HG03039 (cell line): ENCODE results near the gene ANKRD66.

ENCODE experiments used
- ATAC-seq: cut with Tn5 transposase; IDR thresholded peaks from one replicate; pipeline ENCODE4 v1.9.1; 2021; ENCODE audit warnings: mild to moderate bottlenecking, moderate library complexity; ENCODE audit not compliant: unreplicated experiment

ANKRD66 gene

DNA sequence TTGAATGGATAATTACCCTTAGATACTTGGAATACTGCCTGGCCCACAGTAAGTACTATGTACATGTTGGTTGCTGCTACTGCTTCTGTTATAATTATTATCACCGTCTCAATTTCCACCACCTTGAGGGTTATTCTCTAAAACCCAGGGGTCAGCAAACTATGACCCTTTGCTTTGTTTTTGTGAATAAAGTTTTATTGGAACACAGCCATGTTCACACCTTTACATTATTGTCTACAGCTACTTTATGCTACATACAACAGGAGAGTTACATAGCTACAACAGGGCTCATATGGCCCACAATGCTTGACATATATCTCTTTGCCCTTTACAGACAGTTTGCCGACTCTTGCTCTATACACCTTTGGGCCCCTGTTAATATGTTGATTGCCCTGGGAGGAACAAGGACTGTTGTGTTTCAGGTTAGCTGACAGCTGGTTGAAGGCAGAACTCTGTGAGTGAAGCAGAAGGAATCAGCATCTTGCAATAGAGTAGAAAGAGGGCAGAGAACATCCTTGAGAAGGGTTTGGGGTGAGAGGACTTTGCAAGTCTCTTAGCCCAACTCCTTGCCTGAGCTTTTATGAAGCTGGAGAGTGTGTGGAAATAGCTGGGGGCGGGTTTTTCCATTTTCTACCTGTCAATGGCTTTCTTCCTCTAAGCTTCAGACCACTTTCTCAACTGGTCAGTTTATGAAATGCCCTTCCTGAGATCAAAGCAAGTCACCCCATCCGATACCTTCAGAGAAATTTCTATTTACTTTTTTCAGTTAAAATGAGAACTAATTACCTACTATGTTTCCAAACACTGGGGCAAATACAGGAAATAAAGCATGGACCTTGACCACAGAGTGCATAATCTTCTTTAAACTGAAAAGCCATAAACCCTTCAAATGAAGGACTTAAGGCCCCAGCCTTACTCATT lies 43.0 kb downstream of the ANKRD66 start:
- no peak for ATAC-seq

- no peak for ATAC-seq
These were observed 43.7 kb downstream of the ANKRD66 start for GRCh38 chr6:46790355-46790874.

DNA sequence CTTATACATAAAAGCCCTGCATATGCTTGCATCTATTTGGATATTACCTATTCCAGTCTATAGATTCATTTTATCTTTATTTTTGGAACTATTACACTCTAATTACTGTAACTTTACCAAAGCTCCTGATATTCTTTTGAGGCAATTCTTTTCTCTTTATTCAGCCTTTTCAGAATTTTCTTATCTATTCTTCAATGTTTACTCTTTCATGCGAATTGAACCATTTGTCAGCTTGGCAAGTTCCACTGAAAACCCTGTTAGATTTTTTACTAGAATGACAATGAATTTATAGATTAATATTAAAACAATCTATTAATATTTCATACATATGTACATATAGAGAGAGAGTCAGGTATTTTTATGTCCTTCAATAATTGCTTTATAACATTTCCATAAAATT lies 45.9 kb downstream of the ANKRD66 start:
- ATAC-seq, result no peak

- no peak for ATAC-seq
These were observed 46.4 kb downstream of the ANKRD66 start, which contains the start of gene MEP1A for GRCh38 chr6:46793138-46793537. Gene MEP1A (plus strand): TSS chr6:46793389. CDS start chr6:46793399, 10 bp downstream.

- no peak for ATAC-seq
These were observed 47.3 kb downstream of the ANKRD66 start for GRCh38 chr6:46794068-46794467.

DNA sequence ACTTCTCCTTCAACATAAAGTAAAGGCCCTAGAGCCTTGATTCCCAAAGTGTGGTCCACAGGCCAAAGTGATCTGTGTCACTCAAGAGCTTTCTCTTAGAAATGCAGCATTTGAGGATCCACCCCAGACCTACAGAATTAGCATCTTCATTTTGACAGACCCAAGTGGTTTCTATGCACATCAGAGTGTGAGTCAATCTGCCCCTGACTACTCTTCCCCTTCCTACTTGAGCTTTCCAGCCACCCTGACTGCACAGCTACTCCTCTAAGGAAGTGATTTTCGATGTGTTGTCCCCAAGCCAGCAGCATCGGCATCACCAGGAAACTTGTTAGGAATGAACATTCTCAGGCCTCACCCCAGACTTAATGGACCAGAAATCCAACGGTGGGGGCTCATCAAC lies 49.1 kb downstream of the ANKRD66 start:
- no peak for ATAC-seq

GRCh38 chr6:46796848-46797580 lies 50.3 kb downstream of the ANKRD66 start:
- ATAC-seq, result no peak

GRCh38 chr6:46799657-46800056 lies 52.9 kb downstream of the ANKRD66 start:
- no peak for ATAC-seq

DNA sequence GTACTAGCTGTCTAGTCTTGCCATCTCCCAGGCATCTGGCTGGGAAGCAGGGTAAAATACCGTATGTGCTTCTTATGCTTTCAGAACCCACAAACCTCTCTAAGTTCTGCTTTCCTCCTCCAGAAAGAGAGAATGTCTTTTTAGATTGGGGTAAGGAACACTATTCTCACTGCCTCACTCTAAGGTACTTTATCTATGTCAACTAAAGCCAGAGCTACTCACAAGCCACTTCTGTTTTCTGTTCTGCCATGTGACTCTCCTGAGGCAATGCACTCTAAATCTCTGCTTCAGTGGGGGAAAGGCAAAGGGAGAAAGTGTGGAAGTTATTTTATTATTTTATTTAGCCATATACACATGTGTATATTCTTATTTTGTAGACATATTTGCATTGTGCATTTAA lies 62.1 kb downstream of the ANKRD66 start:
- ATAC-seq, result no peak
